Measurements from ENCODE around the gene KDM5A. TPM values are rescaled to one million over a fixed set of nuclear protein-coding genes. Genes with fewer than 3 reads are reported as not detected.

The KDM5A gene
- total RNA-seq, 1 experiment from 2014 or later: 32.4 TPM

- DNase-seq (ENCODE audit: low read depth): no peak
Observed at GRCh38 chr12:275812-276211, 113.3 kb downstream of the KDM5A start.

GRCh38 chr12:273382-273781, 115.7 kb downstream of the KDM5A start:
- DNase-seq (ENCODE audit: low read depth): no peak

- DNase-seq (ENCODE audit: low read depth): no peak
Observed at GRCh38 chr12:272942-273341, 116.2 kb downstream of the KDM5A start.

- no peak for DNase-seq (ENCODE audit: low read depth)
Observed at GRCh38 chr12:271161-271560, 118.0 kb downstream of the KDM5A start.

- no peak for DNase-seq (ENCODE audit: low read depth)
Observed at GRCh38 chr12:269191-269590, 119.9 kb downstream of the KDM5A start.

- no peak for DNase-seq (ENCODE audit: low read depth)
Observed at GRCh38 chr12:268483-268840, 120.7 kb downstream of the KDM5A start.

GRCh38 chr12:267581-268482, 121.3 kb downstream of the KDM5A start:
- no peak for DNase-seq (ENCODE audit: low read depth)

GRCh38 chr12:265096-265495, 124.0 kb downstream of the KDM5A start:
- no peak for DNase-seq (ENCODE audit: low read depth)

GRCh38 chr12:264269-264668, 124.9 kb downstream of the KDM5A start:
- DNase-seq (ENCODE audit: low read depth): no peak

GRCh38 chr12:263574-263973, 125.5 kb downstream of the KDM5A start:
- peak; percentile 54 for DNase-seq (ENCODE audit: low read depth)

- DNase-seq (ENCODE audit: low read depth): no peak
Observed at GRCh38 chr12:262817-263216, 126.3 kb downstream of the KDM5A start, which contains the start of gene SLC6A13. SLC6A13 (minus strand) TSS chr12:262836; CDS start chr12:260052, 2,784 bp downstream.

GRCh38 chr12:262113-262512, 127.0 kb downstream of the KDM5A start:
- no peak for DNase-seq (ENCODE audit: low read depth)

- DNase-seq (ENCODE audit: low read depth): no peak
Observed at GRCh38 chr12:257521-258321, 131.4 kb downstream of the KDM5A start.

- no peak for DNase-seq (ENCODE audit: low read depth)
Observed at GRCh38 chr12:256958-257357, 132.2 kb downstream of the KDM5A start.

GRCh38 chr12:256225-256624, 132.9 kb downstream of the KDM5A start:
- no peak for DNase-seq (ENCODE audit: low read depth)

GRCh38 chr12:254912-255311, 134.2 kb downstream of the KDM5A start:
- no peak for DNase-seq (ENCODE audit: low read depth)

GRCh38 chr12:254039-254438, 135.1 kb downstream of the KDM5A start:
- no peak for DNase-seq (ENCODE audit: low read depth)

GRCh38 chr12:253116-253831, 135.8 kb downstream of the KDM5A start:
- DNase-seq (ENCODE audit: low read depth): no peak

- DNase-seq (ENCODE audit: low read depth): no peak
Observed at GRCh38 chr12:252636-253035, 136.5 kb downstream of the KDM5A start.

GRCh38 chr12:247271-247670, 141.8 kb downstream of the KDM5A start:
- DNase-seq (ENCODE audit: low read depth): no peak

GRCh38 chr12:243381-243780, 145.7 kb downstream of the KDM5A start:
- no peak for DNase-seq (ENCODE audit: low read depth)

GRCh38 chr12:242496-242895, 146.6 kb downstream of the KDM5A start:
- no peak for DNase-seq (ENCODE audit: low read depth)

Data from LHCN-M2 (cell line).